ENCODE measurements around the gene CSN3.

CSN3 gene

GRCh38 chr4:70298051-70298450, 55.7 kb downstream of the CSN3 start:
- DNase-seq = no peak

- no peak for DNase-seq
These were observed 57.2 kb downstream of the CSN3 start for GRCh38 chr4:70299643-70300042.

- DNase-seq = no peak
These were observed 57.8 kb downstream of the CSN3 start for GRCh38 chr4:70300215-70300614.

All from SHP77 (cell line).